HG02981 (cell line): ENCODE measurements around the gene CDO1.

Experiments
- ATAC-seq: cut with Tn5 transposase; IDR thresholded peaks from one replicate; pipeline ENCODE4 v1.9.1; 2021; ENCODE audit warnings: mild to moderate bottlenecking, moderate library complexity; ENCODE audit not compliant: unreplicated experiment

Gene CDO1

GRCh38 chr5:115795700-115796099 is 20.8 kb downstream of the CDO1 start:
- ATAC-seq: no peak

GRCh38 chr5:115788440-115788839 is 28.0 kb downstream of the CDO1 start:
- ATAC-seq: no peak

GRCh38 chr5:115787426-115787825 is 29.0 kb downstream of the CDO1 start:
- no peak for ATAC-seq

- ATAC-seq: no peak
These were observed 30.9 kb downstream of the CDO1 start for GRCh38 chr5:115785381-115786065.

GRCh38 chr5:115778417-115778816 is 38.0 kb downstream of the CDO1 start:
- ATAC-seq: no peak

GRCh38 chr5:115776989-115777388 is 39.5 kb downstream of the CDO1 start:
- ATAC-seq: no peak

- ATAC-seq: no peak
These were observed 40.5 kb downstream of the CDO1 start for GRCh38 chr5:115775999-115776398.

GRCh38 chr5:115774684-115775083 is 41.8 kb downstream of the CDO1 start:
- no peak for ATAC-seq

GRCh38 chr5:115772731-115773475 is 43.6 kb downstream of the CDO1 start:
- no peak for ATAC-seq

- no peak for ATAC-seq
These were observed 46.0 kb downstream of the CDO1 start for GRCh38 chr5:115770466-115770865.

GRCh38 chr5:115767424-115767823 is 49.0 kb downstream of the CDO1 start:
- no peak for ATAC-seq

GRCh38 chr5:115766608-115767007 is 49.9 kb downstream of the CDO1 start:
- no peak for ATAC-seq

GRCh38 chr5:115758356-115758755 is 58.1 kb downstream of the CDO1 start:
- no peak for ATAC-seq

GRCh38 chr5:115755675-115756074 is 60.8 kb downstream of the CDO1 start:
- ATAC-seq: no peak
